Activated effector memory CD4-positive, alpha-beta T cell treated with anti-CD3 and anti-CD28 coated beads, Interleukin-2, amount 50 U/mL, for 16 hours (primary cell): ENCODE data around the gene ARGFX.
"Not testable (repeated sequence)": the region's sequence is repeated elsewhere in the genome, so short reads cannot be mapped to it uniquely, and the experiment has no call there.

Source experiments
- DNase-seq: peaks from one replicate; pipeline ENCODE4 v3.0.0-alpha.2; 2020

ARGFX gene

GRCh38 chr3:121567649-121568048 lies at the start of gene ARGFX:
Gene ARGFX, plus strand, starts transcription at chr3:121567949. Its CDS starts 2,765 bp downstream, at chr3:121570714.
- no peak for DNase-seq

- no peak for DNase-seq
These were observed 49.6 kb upstream of the ARGFX start for GRCh38 chr3:121517953-121518655.

GRCh38 chr3:121520510-121520909 lies 47.2 kb upstream of the ARGFX start:
- no peak for DNase-seq

- DNase-seq, result no peak
These were observed 38.4 kb upstream of the ARGFX start for GRCh38 chr3:121529308-121529707.

- DNase-seq, result no peak
These were observed 36.5 kb upstream of the ARGFX start for GRCh38 chr3:121531269-121531668.

- no peak for DNase-seq
These were observed 24.8 kb upstream of the ARGFX start for GRCh38 chr3:121542924-121543323.

- no peak for DNase-seq
These were observed 22.6 kb upstream of the ARGFX start for GRCh38 chr3:121545049-121545573.

- DNase-seq, result peak; percentile 95
These were observed 21.9 kb upstream of the ARGFX start, which contains the start of gene POLQ for GRCh38 chr3:121545574-121546455. Gene POLQ, minus strand, starts transcription at chr3:121545988. Its CDS starts 111 bp downstream, at chr3:121545877.

- DNase-seq, result no peak
These were observed 15.4 kb upstream of the ARGFX start for GRCh38 chr3:121552379-121552778.

GRCh38 chr3:121552797-121553196 lies 15.0 kb upstream of the ARGFX start:
- DNase-seq, result no peak

GRCh38 chr3:121557426-121557934 lies 10.3 kb upstream of the ARGFX start:
- no peak for DNase-seq

GRCh38 chr3:121562148-121562547 lies 5.6 kb upstream of the ARGFX start:
- DNase-seq, result no peak

GRCh38 chr3:121566773-121567172 lies 976 bp upstream of the ARGFX start:
- DNase-seq, result no peak

- no peak for DNase-seq
These were observed 6.7 kb downstream of the ARGFX start for GRCh38 chr3:121574449-121574848.

- no peak for DNase-seq
These were observed 13.9 kb downstream of the ARGFX start for GRCh38 chr3:121581691-121582090.

GRCh38 chr3:121584418-121584817 lies 16.7 kb downstream of the ARGFX start:
- no peak for DNase-seq

- no peak for DNase-seq
These were observed 25.3 kb downstream of the ARGFX start, which contains the start of gene FBXO40 for GRCh38 chr3:121592856-121593702. Gene FBXO40, plus strand, starts transcription at chr3:121593379. Its CDS starts 27,197 bp downstream, at chr3:121620576.

- DNase-seq, result not testable (repeated sequence)
These were observed 26.1 kb downstream of the ARGFX start for GRCh38 chr3:121593806-121594205.

GRCh38 chr3:121594850-121595249 lies 27.1 kb downstream of the ARGFX start:
- no peak for DNase-seq

- no peak for DNase-seq
These were observed 28.1 kb downstream of the ARGFX start for GRCh38 chr3:121595765-121596406.

- no peak for DNase-seq
These were observed 30.8 kb downstream of the ARGFX start for GRCh38 chr3:121598564-121598963.

GRCh38 chr3:121599900-121600299 lies 32.2 kb downstream of the ARGFX start:
- DNase-seq, result not testable (repeated sequence)
